IMR-90 (cell line): ENCODE data around the gene ELANE.
"Not testable (repeated sequence)": the region's sequence is repeated elsewhere in the genome, so short reads cannot be mapped to it uniquely, and the experiment has no call there.

Experiments used
- CEBPB ChIP-seq: IDR thresholded peaks from 2 replicates; pipeline ENCODE4 v1.6.1; 2012; ENCODE audit warnings: low read depth, low read length, improper control_type of control experiment
- FOS ChIP-seq: fragments of 150-350 bp; IDR thresholded peaks from 2 replicates; pipeline ENCODE4 v1.6.1; 2016; ENCODE audit warnings: low read depth, low read length
- MAFK ChIP-seq: IDR thresholded peaks from 2 replicates; pipeline ENCODE4 v1.6.1; 2012; ENCODE audit warnings: low read depth, low read length, improper control_type of control experiment
- MAZ ChIP-seq: IDR thresholded peaks from 2 replicates; pipeline ENCODE4 v1.6.1; 2012; ENCODE audit warnings: low read depth, mild to moderate bottlenecking, low read length, improper control_type of control experiment, moderate library complexity, borderline replicate concordance
- MXI1 ChIP-seq: IDR thresholded peaks from 2 replicates; pipeline ENCODE4 v1.6.1; 2012; ENCODE audit warnings: low read depth, mild to moderate bottlenecking, low read length, moderate library complexity, borderline replicate concordance
- NFE2L2 ChIP-seq: fragments of 150-350 bp; IDR thresholded peaks from 2 replicates; pipeline ENCODE4 v1.6.1; 2016; ENCODE audit warnings: low read depth, mild to moderate bottlenecking, low read length
- POLR2A ChIP-seq: IDR thresholded peaks from 2 replicates; pipeline ENCODE4 v1.6.1; 2012; ENCODE audit warnings: mild to moderate bottlenecking, low read depth, low read length
- RAD21 ChIP-seq: IDR thresholded peaks from 2 replicates; pipeline ENCODE4 v1.6.1; 2012; ENCODE audit warnings: low read length, improper control_type of control experiment
- RCOR1 ChIP-seq: IDR thresholded peaks from 2 replicates; pipeline ENCODE4 v1.6.1; 2012; ENCODE audit warnings: mild to moderate bottlenecking, low read length, improper control_type of control experiment; ENCODE audit not compliant: insufficient replicate concordance
- RFX5 ChIP-seq: IDR thresholded peaks from 2 replicates; pipeline ENCODE4 v1.8.0; 2012; ENCODE audit warnings: low read depth, mild to moderate bottlenecking, low read length, moderate library complexity
- SMC3 ChIP-seq: fragments of 150-350 bp; IDR thresholded peaks from 2 replicates; pipeline ENCODE4 v1.6.1; 2016; ENCODE audit warnings: low read depth, mild to moderate bottlenecking, antibody characterized with exemption, low read length, moderate library complexity
- TF ChIP-seq, protein P1 (sequence below): conservative IDR thresholded peaks from 2 replicates; pipeline ENCODE4 v1.5.1; 2012; ENCODE audit warnings: mild to moderate bottlenecking, low read depth, low read length, improper control_type of control experiment
- TF ChIP-seq, protein P2 (sequence below): fragments of 150-350 bp; IDR thresholded peaks from 2 replicates; pipeline ENCODE4 v1.6.1; 2017; ENCODE audit warnings: mild to moderate bottlenecking, antibody characterized with exemption, low read length, low read depth

GRCh38 chr19:878751-879561 lies 26.9 kb downstream of the ELANE start:
- not testable (repeated sequence) for TF ChIP-seq FOS, CEBPB, POLR2A, MAZ, RCOR1, NFE2L2, RFX5, SMC3, MAFK, MXI1, RAD21
- TF ChIP-seq, protein P1, sequence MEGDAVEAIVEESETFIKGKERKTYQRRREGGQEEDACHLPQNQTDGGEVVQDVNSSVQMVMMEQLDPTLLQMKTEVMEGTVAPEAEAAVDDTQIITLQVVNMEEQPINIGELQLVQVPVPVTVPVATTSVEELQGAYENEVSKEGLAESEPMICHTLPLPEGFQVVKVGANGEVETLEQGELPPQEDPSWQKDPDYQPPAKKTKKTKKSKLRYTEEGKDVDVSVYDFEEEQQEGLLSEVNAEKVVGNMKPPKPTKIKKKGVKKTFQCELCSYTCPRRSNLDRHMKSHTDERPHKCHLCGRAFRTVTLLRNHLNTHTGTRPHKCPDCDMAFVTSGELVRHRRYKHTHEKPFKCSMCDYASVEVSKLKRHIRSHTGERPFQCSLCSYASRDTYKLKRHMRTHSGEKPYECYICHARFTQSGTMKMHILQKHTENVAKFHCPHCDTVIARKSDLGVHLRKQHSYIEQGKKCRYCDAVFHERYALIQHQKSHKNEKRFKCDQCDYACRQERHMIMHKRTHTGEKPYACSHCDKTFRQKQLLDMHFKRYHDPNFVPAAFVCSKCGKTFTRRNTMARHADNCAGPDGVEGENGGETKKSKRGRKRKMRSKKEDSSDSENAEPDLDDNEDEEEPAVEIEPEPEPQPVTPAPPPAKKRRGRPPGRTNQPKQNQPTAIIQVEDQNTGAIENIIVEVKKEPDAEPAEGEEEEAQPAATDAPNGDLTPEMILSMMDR = not testable (repeated sequence)
- TF ChIP-seq, protein P2, sequence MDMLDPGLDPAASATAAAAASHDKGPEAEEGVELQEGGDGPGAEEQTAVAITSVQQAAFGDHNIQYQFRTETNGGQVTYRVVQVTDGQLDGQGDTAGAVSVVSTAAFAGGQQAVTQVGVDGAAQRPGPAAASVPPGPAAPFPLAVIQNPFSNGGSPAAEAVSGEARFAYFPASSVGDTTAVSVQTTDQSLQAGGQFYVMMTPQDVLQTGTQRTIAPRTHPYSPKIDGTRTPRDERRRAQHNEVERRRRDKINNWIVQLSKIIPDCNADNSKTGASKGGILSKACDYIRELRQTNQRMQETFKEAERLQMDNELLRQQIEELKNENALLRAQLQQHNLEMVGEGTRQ = not testable (repeated sequence)
